Measurements from ENCODE around the gene ZRANB3.
"Not testable (repeated sequence)": the region's sequence is repeated elsewhere in the genome, so short reads cannot be mapped to it uniquely, and the experiment has no call there.

ZRANB3 gene

DNA sequence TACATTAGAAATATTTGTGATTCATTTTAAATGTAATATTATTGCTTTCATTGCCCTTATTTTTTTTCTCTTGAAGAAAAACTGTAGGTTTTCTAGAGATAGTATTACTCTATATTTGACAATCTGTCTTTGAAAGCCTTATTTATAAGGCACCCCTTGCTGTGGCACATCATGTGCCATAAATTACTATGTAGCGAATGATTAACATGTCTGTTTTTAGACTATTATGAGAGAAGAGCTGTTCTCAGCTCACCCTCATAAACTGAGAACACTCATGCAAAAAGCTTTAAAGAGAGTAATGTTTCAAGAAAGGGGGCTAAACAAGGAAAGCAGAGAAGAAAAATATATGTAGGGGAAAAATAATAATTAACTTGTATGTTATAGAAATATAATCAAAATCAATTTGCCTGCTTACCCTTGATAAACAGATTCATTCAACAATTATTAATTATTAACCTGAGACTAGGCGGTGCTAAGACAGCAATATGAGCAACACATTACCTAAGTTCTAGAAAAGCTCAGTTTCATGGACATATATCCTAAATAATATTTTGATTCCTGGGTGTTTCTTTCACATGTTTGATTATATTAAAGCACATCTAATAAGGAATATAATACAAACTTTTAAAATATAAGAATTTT, 409.9 kb downstream of the ZRANB3 start:
- H3K4me3 Mint-ChIP-seq, result no peak overlapping the region
- no peaks in the 10 kb centered on the region for H3K27me3 Mint-ChIP-seq (ENCODE audit: low read depth)
- H3K27ac Mint-ChIP-seq, result peak overlapping the region in 1 of 3 experiments; percentile 23
- H3K4me1 Mint-ChIP-seq, result no peaks in the 10 kb centered on the region
- H3K36me3 Mint-ChIP-seq (ENCODE audit: low read depth), result peaks cover 41% of the 10 kb centered on the region
- H3K9me3 Mint-ChIP-seq, result peaks cover 3% of the 10 kb centered on the region
- TF ChIP-seq, protein P1, sequence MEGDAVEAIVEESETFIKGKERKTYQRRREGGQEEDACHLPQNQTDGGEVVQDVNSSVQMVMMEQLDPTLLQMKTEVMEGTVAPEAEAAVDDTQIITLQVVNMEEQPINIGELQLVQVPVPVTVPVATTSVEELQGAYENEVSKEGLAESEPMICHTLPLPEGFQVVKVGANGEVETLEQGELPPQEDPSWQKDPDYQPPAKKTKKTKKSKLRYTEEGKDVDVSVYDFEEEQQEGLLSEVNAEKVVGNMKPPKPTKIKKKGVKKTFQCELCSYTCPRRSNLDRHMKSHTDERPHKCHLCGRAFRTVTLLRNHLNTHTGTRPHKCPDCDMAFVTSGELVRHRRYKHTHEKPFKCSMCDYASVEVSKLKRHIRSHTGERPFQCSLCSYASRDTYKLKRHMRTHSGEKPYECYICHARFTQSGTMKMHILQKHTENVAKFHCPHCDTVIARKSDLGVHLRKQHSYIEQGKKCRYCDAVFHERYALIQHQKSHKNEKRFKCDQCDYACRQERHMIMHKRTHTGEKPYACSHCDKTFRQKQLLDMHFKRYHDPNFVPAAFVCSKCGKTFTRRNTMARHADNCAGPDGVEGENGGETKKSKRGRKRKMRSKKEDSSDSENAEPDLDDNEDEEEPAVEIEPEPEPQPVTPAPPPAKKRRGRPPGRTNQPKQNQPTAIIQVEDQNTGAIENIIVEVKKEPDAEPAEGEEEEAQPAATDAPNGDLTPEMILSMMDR (IDR thresholded peaks at IDR 0.05; ENCODE audit: unreplicated experiment in 3 of 3), result no peak

DNA sequence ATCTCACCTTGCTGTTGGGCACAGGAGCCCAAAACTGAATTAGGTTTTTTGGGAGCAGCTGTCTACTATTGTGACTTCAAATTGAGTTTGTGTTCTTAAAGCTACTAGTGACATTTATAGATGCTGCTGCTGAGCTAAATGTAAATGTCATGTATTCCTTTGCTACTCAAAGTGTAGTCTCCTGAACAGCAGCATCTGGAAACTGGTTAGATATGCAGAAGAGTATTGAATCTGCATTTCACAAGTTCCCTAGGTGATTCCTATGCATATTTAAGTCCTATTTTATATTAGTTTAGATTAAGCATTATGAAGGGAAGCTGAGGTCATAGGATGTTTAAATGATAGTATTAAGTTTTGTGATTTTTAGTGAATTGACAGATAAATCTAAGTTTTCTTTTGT, 411.4 kb downstream of the ZRANB3 start:
- Mint-ChIP-seq H3K27me3 (ENCODE audit: low read depth) (no peaks in the 10 kb centered on the region), H3K36me3 (ENCODE audit: low read depth) (peaks cover 30% of the 10 kb centered on the region), H3K4me1 (no peaks in the 10 kb centered on the region), H3K9me3 (peaks cover 3% of the 10 kb centered on the region), H3K27ac (no peak overlapping the region), H3K4me3 (no peak overlapping the region)
- TF ChIP-seq, protein P1 (IDR thresholded peaks at IDR 0.05; ENCODE audit: unreplicated experiment in 3 of 3), result no peak

DNA sequence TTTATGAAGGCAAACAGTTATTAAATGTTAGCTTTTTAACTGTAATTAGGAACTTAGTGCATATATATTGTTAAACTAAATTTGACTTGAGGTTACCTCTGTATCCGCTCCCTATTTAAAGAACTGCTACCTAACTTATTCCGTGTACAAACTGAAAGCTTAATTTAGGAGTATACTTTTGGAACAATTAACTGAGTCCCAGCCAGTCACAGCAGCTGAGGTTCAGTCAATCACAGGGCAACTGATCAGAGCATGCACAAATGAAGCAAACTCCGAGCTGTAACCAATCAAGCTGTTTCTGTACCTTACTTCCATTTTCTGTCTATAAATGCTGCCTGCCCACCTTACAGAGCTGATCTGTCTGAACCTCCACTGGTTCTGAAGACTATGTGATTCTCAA, 417.7 kb downstream of the ZRANB3 start:
- Mint-ChIP-seq H3K27me3 (ENCODE audit: low read depth) (no peaks in the 10 kb centered on the region), H3K4me3 (no peak overlapping the region), H3K4me1 (peaks cover 9% of the 10 kb centered on the region), H3K27ac (no peak overlapping the region), H3K36me3 (ENCODE audit: low read depth) (peaks cover 45% of the 10 kb centered on the region), H3K9me3 (peaks cover 7% of the 10 kb centered on the region)
- TF ChIP-seq, protein P1 (IDR thresholded peaks at IDR 0.05; ENCODE audit: unreplicated experiment in 3 of 3), result no peak

DNA sequence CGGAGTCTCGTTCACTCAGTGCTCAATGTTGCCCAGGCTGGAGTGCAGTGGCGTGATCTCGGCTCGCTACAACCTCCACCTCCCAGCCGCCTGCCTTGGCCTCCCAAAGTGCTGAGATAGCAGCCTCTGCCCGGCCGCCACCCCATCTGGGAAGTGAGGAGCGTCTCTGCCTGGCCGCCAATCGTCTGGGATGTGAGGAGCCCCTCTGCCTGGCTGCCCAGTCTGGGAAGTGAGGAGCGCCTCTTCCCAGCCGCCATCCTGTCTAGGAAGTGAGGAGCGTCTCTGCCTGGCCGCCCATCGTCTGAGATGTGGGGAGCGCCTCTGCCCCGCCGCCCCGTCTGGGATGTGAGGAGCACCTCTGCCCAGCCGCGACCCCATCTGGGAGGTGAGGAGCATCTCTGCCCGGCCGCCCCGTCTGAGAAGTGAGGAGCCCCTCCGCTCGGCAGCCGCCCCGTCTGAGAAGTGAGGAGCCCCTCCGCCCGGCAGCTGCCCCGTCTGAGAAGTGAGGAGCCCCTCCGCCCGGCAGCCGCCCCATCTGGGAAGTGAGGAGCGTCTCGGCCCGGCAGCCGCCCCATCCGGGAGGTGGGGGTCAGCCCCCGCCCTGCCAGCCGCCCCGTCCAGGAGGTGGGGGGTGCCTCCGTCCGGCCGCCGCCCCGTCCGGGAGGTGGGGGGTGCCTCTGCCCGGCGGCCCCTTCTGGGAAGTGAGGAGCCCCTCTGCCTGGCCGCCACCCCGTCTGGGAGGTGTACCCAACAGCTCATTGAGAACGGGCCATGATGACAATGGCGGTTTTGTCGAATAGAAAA, 425.3 kb downstream of the ZRANB3 start:
- not testable (repeated sequence) for H3K27ac Mint-ChIP-seq
- H3K36me3 Mint-ChIP-seq (ENCODE audit: low read depth), result peaks cover 67% of the 10 kb centered on the region
- peaks cover 28% of the 10 kb centered on the region for H3K9me3 Mint-ChIP-seq

DNA sequence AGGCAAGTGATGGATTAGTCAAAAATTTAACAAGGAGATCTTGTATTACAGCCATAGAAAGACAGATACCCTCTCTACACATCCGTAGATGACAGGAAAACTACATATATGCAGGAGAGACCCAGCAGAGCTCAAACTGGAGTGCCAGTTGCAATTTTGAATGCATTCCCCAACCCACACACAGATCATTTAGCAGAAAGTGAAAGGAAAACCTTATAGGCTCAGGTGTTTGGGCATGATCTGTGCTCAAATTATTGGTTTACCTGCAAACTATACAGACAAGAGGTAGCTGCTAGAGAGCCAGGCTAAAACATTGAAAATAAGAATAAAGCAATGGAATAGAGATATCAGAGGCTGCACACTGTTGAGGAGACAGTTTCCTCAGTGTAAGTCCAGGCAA, 427.2 kb downstream of the ZRANB3 start:
- peaks cover 27% of the 10 kb centered on the region for H3K9me3 Mint-ChIP-seq
- TF ChIP-seq, protein P1 (IDR thresholded peaks at IDR 0.05; ENCODE audit: unreplicated experiment in 3 of 3), result no peak
- no peak overlapping the region for H3K27ac Mint-ChIP-seq

More for the DNA sequence above, 425.3 kb downstream of the ZRANB3 start:
- not testable (repeated sequence) for H3K27me3 Mint-ChIP-seq (ENCODE audit: low read depth); H3K4me1 Mint-ChIP-seq; H3K4me3 Mint-ChIP-seq

DNA sequence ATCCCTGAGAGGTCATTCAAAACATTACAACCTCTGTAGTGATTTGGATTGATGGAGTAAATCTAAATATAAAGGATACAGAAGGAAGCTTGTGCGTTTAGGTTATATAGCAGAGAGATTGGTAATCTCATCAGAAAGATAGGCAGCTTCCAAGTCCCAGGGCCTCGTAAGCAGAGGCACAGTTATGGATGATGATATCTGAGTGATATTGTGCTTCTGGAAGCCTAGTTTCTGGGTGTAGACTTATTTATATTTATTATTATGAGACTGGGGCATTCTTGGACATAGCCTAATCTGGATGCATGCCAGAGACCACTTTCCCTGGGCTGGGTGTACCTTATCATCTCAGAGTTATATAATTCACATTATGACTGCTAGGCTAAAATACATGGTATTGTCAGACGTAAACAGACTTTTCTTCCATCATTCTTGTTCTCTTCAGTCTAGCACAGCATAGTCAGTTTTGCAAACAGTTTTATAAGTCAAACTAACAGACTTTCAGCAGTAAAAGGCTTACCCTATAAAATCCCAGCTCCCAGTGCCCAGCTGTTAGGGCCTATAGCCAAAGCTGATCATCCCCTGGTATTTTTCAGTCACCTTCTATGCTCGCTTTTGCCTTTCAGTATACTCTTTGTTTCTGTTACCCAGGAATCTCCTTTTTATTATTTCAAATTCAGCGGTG, 431.1 kb downstream of the ZRANB3 start:
- H3K9me3 Mint-ChIP-seq, result peaks cover 18% of the 10 kb centered on the region
- peaks cover 43% of the 10 kb centered on the region for H3K36me3 Mint-ChIP-seq (ENCODE audit: low read depth)
- H3K4me1 Mint-ChIP-seq, result no peaks in the 10 kb centered on the region
- H3K27ac Mint-ChIP-seq, result no peak overlapping the region
- H3K27me3 Mint-ChIP-seq (ENCODE audit: low read depth), result no peaks in the 10 kb centered on the region
- TF ChIP-seq, protein P1 (IDR thresholded peaks at IDR 0.05; ENCODE audit: unreplicated experiment in 3 of 3), result no peak
- no peak overlapping the region for H3K4me3 Mint-ChIP-seq

More for the DNA sequence above, 427.2 kb downstream of the ZRANB3 start:
- Mint-ChIP-seq H3K4me1 (no peaks in the 10 kb centered on the region), H3K4me3 (no peak overlapping the region), H3K36me3 (ENCODE audit: low read depth) (peaks cover 63% of the 10 kb centered on the region), H3K27me3 (ENCODE audit: low read depth) (no peaks in the 10 kb centered on the region)
